Vagina (tissue), 2 donors: ENCODE results near the gene SLC6A6.

Experiments used
- POLR2A ChIP-seq, 2 donors: fragments of 450-650 bp; IDR thresholded peaks; one replicate each; pipeline ENCODE4 v1.6.1; 2017; ENCODE audit warnings: antibody characterized with exemption in 2 of 2, mild to moderate bottlenecking in 2 of 2, moderate library complexity in 2 of 2
- POLR2AphosphoS5 ChIP-seq, 2 donors: sonication (generic); formaldehyde crosslinking; IDR thresholded peaks; one replicate each; pipeline ENCODE4 v1.9.0; 2017; ENCODE audit warnings: antibody characterized with exemption in 2 of 2, mild to moderate bottlenecking in 2 of 2, low read depth in 1 of 2; ENCODE audit not compliant: insufficient read depth in 1 of 2
- TF ChIP-seq, protein P1 (sequence below), 3 experiments: fragments of 450-650 bp in 2 of 3; fragments of 200-600 bp in 1 of 3; sonication (generic) in 1 of 3; IDR thresholded peaks; one replicate each; pipeline ENCODE4 v1.5.1; 2017 to 2019; ENCODE audit warnings: antibody characterized with exemption in 3 of 3, mild to moderate bottlenecking in 2 of 3, moderate library complexity in 2 of 3

DNA sequence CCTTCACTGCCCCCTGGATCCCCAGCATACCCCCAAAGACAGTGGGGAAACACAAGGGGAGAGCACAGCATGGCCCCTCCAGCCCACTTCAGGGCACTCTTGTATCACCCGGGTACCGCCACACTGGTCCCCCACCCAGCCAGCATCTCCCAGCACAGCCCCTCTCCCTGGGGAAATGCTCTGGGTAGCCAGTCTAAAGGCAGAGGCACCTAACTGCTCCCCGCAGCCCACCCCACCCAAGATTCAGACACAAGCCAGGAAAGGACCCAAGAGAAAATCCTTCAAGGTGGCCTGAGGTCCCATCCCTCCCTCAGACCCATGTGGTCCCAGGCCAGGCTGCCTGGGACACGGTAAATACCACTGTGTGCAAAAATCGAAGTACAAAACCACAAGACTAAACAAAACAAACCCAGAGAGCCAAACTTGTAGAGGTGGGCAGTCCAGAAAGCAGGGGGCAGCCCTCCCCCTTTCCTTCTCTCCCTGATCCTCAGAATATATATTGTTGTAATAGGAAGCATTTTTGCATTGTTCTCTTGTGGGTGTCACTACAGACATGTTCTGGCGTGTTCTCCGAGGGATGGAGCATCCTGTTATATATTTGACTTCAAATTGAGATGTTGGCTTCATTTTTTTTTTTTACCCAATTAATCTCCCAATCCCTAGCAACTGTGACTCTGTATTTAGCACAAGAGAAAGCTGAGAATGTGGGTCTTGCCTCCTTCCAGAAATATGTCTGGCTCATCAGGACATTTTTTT is 86.1 kb downstream of the SLC6A6 start:
- TF ChIP-seq, protein P1, sequence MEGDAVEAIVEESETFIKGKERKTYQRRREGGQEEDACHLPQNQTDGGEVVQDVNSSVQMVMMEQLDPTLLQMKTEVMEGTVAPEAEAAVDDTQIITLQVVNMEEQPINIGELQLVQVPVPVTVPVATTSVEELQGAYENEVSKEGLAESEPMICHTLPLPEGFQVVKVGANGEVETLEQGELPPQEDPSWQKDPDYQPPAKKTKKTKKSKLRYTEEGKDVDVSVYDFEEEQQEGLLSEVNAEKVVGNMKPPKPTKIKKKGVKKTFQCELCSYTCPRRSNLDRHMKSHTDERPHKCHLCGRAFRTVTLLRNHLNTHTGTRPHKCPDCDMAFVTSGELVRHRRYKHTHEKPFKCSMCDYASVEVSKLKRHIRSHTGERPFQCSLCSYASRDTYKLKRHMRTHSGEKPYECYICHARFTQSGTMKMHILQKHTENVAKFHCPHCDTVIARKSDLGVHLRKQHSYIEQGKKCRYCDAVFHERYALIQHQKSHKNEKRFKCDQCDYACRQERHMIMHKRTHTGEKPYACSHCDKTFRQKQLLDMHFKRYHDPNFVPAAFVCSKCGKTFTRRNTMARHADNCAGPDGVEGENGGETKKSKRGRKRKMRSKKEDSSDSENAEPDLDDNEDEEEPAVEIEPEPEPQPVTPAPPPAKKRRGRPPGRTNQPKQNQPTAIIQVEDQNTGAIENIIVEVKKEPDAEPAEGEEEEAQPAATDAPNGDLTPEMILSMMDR (IDR thresholded peaks at IDR 0.05): no peak
- TF ChIP-seq POLR2AphosphoS5 (IDR thresholded peaks at IDR 0.05; ENCODE audit: insufficient read depth in 1 of 2, low read depth in 1 of 2) (no peak), POLR2A (IDR thresholded peaks at IDR 0.05) (no peak)
